ENCODE data around the gene GABBR2.
A peak's percentile ranks its signal among the peaks of the same experiment; 100 is the strongest.

Gene GABBR2

DNA sequence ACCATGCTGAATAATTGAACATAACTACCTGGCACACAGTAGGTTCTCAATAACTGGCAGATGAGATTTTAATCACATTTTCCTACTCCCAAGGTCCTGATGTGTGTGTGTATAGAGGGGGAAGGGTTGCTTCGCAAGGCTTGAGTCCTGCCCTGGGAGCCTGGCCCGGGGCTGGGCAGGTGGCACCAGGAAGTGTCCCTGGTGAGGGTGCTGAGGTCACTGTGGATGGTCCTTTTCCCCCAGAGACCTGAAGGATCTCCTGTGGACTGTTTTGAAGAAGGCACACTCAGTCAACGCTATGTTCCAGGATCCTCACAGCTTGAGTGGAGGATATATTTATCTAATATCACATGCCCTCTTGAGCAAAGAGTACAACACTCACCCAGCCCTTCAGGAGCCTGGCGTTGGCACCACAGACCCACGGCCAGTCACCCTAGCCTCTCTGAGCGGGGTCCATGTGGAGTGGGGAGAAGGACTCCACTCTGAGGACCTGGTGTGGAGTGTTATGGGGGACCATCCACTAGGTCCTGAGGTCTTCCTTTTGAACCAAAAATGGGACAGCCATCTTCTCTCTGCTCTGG is 177.8 kb downstream of the GABBR2 start:
- TF ChIP-seq, protein P1, sequence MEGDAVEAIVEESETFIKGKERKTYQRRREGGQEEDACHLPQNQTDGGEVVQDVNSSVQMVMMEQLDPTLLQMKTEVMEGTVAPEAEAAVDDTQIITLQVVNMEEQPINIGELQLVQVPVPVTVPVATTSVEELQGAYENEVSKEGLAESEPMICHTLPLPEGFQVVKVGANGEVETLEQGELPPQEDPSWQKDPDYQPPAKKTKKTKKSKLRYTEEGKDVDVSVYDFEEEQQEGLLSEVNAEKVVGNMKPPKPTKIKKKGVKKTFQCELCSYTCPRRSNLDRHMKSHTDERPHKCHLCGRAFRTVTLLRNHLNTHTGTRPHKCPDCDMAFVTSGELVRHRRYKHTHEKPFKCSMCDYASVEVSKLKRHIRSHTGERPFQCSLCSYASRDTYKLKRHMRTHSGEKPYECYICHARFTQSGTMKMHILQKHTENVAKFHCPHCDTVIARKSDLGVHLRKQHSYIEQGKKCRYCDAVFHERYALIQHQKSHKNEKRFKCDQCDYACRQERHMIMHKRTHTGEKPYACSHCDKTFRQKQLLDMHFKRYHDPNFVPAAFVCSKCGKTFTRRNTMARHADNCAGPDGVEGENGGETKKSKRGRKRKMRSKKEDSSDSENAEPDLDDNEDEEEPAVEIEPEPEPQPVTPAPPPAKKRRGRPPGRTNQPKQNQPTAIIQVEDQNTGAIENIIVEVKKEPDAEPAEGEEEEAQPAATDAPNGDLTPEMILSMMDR (IDR thresholded peaks at IDR 0.05; ENCODE audit: low read depth, low read length, missing control alignments): no peak
- DNase-seq (ENCODE audit: low read depth): no peak
- in situ Hi-C loops (cut with HindIII; ENCODE audit: low sequenced_read_pairs): no loop called here
- H3K4me3 ChIP-seq (ENCODE audit: low read depth, low read length): no peak overlapping the region

DNA sequence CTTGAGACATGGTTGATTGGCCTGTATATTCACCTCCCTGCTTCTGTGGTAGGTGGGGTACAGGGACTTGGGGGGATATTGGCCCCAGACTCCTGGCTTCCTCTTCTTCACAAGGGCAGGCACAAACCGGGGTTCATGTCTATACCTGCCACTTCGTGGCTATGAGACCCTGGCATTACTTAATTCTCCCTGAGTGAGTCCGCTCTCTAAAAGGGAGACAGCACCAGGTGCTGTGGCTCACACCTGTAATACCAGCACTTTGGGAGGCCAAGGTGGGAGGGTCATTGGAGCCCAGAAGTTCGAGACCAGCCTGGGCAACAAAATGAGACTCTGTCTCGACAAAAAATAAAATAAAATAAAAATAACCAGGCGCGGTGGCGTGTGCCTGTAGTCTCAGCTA is 178.5 kb downstream of the GABBR2 start:
- TF ChIP-seq, protein P1 (IDR thresholded peaks at IDR 0.05; ENCODE audit: low read depth, low read length, missing control alignments): no peak
- in situ Hi-C loops (cut with HindIII; ENCODE audit: low sequenced_read_pairs): no loop called here
- H3K4me3 ChIP-seq (ENCODE audit: low read depth, low read length): no peak overlapping the region
- no peak for DNase-seq (ENCODE audit: low read depth)

DNA sequence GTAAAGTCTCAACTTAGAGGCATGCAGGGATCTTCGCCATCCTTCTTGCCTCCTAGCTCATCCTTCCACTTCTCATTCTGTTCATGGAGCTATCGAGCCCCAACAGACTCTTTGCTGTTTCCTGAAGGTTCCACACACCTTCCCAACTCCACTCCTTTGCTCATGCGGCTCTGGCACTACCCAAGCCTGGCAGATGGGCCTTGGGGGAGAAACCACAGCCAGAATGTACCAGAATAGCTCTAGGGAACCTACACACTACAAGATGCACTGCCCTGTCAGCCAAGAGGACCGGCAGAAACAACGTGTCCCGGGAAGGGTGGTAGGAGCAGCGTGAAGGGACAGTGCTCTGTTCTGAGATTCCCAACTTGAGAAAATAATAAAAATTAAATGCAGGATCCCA is 178.9 kb downstream of the GABBR2 start:
- TF ChIP-seq, protein P1 (IDR thresholded peaks at IDR 0.05; ENCODE audit: low read depth, low read length, missing control alignments): no peak
- in situ Hi-C loops (cut with HindIII; ENCODE audit: low sequenced_read_pairs): no loop called here
- no peak overlapping the region for H3K4me3 ChIP-seq (ENCODE audit: low read depth, low read length)
- DNase-seq (ENCODE audit: low read depth): no peak

DNA sequence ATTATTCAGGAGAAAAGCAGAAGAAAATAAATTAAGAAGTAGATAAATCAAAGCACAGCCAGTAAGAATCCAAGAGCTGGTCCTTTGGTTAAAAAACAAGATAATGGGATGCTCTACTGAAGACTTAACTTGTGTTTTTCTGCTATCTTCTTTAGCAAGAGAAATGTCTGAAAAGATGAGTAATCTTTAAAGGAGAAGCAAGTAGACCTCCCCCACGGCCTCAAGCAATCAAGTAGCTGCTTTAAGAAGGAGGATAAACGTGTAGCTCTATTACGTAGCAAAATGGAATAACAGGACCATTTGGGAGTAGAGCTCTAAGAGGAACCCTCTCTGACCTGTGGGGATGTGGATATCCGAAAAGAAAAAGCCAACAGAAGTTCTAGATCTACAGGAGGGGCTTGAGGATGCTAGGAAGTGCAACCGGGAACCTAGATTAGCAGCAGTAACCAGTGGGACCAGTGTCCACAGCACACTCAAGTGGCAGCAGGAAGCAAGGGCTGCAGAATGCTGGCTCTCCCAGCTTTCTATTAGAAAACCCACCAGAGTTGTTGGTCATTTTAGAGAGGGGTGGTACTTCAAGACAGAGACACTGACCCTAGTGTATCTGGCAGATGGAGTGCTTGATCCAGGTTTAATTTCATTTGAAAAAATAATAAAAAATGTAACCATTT is 185.4 kb downstream of the GABBR2 start:
- no peak for DNase-seq (ENCODE audit: low read depth)
- TF ChIP-seq, protein P1 (IDR thresholded peaks at IDR 0.05; ENCODE audit: low read depth, low read length, missing control alignments): peak; percentile 25
- no peak overlapping the region for H3K4me3 ChIP-seq (ENCODE audit: low read depth, low read length)
- in situ Hi-C loops (cut with HindIII; ENCODE audit: low sequenced_read_pairs): no loop called here

DNA sequence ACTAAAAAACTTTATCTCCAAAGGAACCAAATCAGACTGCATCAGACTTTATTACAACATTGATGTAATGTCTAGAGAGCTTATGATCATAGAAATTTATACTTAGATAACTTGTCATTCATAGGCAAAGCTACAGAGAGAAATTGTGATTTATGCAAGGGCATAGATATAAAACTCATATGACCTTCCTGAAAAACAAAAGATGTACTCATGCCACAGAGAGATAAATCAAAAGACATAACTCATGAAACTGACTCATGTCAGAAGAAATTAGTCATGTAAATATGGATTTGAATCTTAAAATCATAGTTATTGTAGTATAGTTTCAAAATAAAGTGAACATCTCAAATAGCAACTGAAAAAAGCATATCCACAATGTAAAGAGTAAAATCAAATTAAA is 186.2 kb downstream of the GABBR2 start:
- TF ChIP-seq, protein P1 (IDR thresholded peaks at IDR 0.05; ENCODE audit: low read depth, low read length, missing control alignments): no peak
- in situ Hi-C loops (cut with HindIII; ENCODE audit: low sequenced_read_pairs): no loop called here
- no peak overlapping the region for H3K4me3 ChIP-seq (ENCODE audit: low read depth, low read length)
- DNase-seq (ENCODE audit: low read depth): no peak

DNA sequence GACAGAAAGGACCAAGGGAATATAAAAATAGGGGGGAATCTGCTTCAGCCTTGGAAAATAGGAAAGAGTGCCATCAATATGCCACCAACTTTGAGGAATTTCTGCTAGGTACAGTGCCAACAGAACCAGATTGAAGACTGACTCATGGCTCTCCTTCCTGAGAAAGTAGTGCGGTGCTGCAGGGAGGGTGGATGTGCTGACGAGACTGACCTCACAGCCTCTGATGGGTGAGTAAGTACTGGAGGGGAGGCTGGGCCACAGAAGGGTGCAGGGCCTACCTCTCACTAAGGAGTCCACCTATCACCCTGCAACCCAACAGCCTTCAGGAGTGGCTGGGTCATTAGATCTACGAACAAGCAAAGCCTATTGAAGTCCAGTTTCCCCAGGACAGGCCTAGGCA is 187.6 kb downstream of the GABBR2 start:
- no peak for DNase-seq (ENCODE audit: low read depth)
- H3K4me3 ChIP-seq (ENCODE audit: low read depth, low read length): no peak overlapping the region
- TF ChIP-seq, protein P1 (IDR thresholded peaks at IDR 0.05; ENCODE audit: low read depth, low read length, missing control alignments): no peak
- in situ Hi-C loops (cut with HindIII; ENCODE audit: low sequenced_read_pairs): no loop called here
